Measurements from ENCODE around the gene FBXL7. TPM values are rescaled to one million over a fixed set of nuclear protein-coding genes. Genes with fewer than 3 reads are reported as not detected.

Gene FBXL7
- polyA plus RNA-seq, 3 donors, result not detected

DNA sequence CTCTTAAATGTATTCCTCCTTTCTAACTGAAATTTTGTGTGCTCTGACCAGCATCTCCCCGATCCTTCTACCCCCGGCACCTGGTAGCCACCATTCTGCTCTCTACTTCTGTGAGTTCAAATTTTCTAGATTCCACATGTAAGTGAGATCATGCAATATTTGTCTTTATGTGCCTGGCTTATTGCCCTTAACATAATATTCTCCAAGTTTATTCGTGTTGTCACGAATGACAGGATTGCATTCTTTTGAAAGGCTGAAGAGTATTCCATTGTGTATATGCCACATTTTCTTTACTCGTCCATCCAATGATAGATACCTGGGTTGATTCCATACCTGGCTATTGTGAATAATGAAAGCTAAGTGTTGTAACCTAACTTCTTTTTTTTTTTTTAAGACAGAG is 29.0 kb downstream of the FBXL7 start:
- H3K36me3 ChIP-seq (replicated peaks in 1 of 2; ENCODE audit: control insufficient read depth in 1 of 2, insufficient read depth in 2 of 2, low read length in 2 of 2), result no peaks in the 10 kb centered on the region
- H3K9me3 ChIP-seq (replicated peaks in 1 of 2; ENCODE audit: control insufficient read depth in 1 of 2, insufficient read depth in 1 of 2, low read length in 2 of 2), result peaks cover 0 to 8% of the 10 kb centered on the region in 2 donors
- WGBS (ENCODE audit: insufficient coverage), result 100% methylated on average over 1 of the region's 5 CpGs
- no peaks in the 10 kb centered on the region for H3K27me3 ChIP-seq (ENCODE audit: control insufficient read depth in 2 of 2, insufficient read depth in 2 of 2, low read length in 2 of 2)
- peaks cover 0 to 2% (median 0%) of the 10 kb centered on the region in 3 donors for H3K27me3 Mint-ChIP-seq (ENCODE audit: low read depth in 3 of 3)
- H3K4me3 ChIP-seq (replicated peaks in 1 of 3; ENCODE audit: low read depth in 2 of 3, low read length in 3 of 3), result no peak overlapping the region
- H3K9me3 Mint-ChIP-seq, result peaks cover 2 to 14% (median 6%) of the 10 kb centered on the region in 7 donors
- DNase-seq, result no peak
- H3K4me3 Mint-ChIP-seq, result no peak overlapping the region
- no peaks in the 10 kb centered on the region for H3K4me1 ChIP-seq (ENCODE audit: control insufficient read depth in 1 of 2, insufficient read depth in 2 of 2, low read length in 2 of 2)
- H3K36me3 Mint-ChIP-seq, result no peaks in the 10 kb centered on the region
- no peak for TF ChIP-seq CTCF (IDR thresholded peaks at IDR 0.05)
- no peak overlapping the region for H3K27ac ChIP-seq (ENCODE audit: low read depth in 1 of 2, low read length in 2 of 2)
- no peak overlapping the region for H3K27ac Mint-ChIP-seq
- H3K9ac ChIP-seq (ENCODE audit: insufficient read depth, low read length, poor library complexity, severe bottlenecking), result no peak overlapping the region
- H3K79me2 ChIP-seq (ENCODE audit: insufficient read depth, low read length), result no peaks in the 10 kb centered on the region
- H3K4me1 Mint-ChIP-seq, result no peaks in the 10 kb centered on the region
- H4K20me1 ChIP-seq (ENCODE audit: insufficient read depth, low read length), result no peaks in the 10 kb centered on the region
- no peak overlapping the region for H3K4me2 ChIP-seq (replicated peaks; ENCODE audit: extremely low read depth, low read length, poor library complexity, severe bottlenecking)
- no peak overlapping the region for H2AFZ ChIP-seq (ENCODE audit: insufficient read depth, low read depth, low read length, poor library complexity, severe bottlenecking)
- intact Hi-C loops (cut with micrococcal nuclease), result no loop called here

DNA sequence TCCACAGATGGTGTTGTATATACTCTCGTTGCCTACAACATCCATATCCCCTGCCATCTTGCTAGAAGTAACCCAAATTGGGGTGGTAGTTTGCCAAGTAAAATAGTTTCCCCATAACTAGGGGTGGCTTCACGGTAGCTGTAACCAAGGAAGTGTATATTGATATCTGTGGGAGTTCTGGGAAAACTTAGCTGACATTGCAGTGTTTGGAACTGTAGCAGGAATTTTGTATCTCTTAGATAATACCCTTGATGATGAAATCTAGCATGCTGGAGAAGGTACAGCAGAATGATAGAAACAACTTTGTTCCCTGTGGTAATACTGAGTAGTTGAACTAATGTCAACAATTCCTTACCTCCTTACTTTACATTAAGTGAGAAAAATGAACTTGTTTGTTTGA is 29.8 kb downstream of the FBXL7 start:
- H3K27ac Mint-ChIP-seq, result no peak overlapping the region
- Histone ChIP-seq H2AFZ (ENCODE audit: insufficient read depth, low read depth, low read length, poor library complexity, severe bottlenecking) (no peak overlapping the region), H3K4me1 (ENCODE audit: control insufficient read depth in 1 of 2, insufficient read depth in 2 of 2, low read length in 2 of 2) (no peaks in the 10 kb centered on the region), H3K79me2 (ENCODE audit: insufficient read depth, low read length) (no peaks in the 10 kb centered on the region), H3K36me3 (replicated peaks in 1 of 2; ENCODE audit: control insufficient read depth in 1 of 2, insufficient read depth in 2 of 2, low read length in 2 of 2) (no peaks in the 10 kb centered on the region), H3K9me3 (replicated peaks in 1 of 2; ENCODE audit: control insufficient read depth in 1 of 2, insufficient read depth in 1 of 2, low read length in 2 of 2) (peaks cover 3 to 7% of the 10 kb centered on the region in 2 donors), H3K4me3 (replicated peaks in 1 of 3; ENCODE audit: low read depth in 2 of 3, low read length in 3 of 3) (no peak overlapping the region), H3K27ac (ENCODE audit: low read depth in 1 of 2, low read length in 2 of 2) (no peak overlapping the region), H3K27me3 (ENCODE audit: control insufficient read depth in 2 of 2, insufficient read depth in 2 of 2, low read length in 2 of 2) (no peaks in the 10 kb centered on the region), H3K9ac (ENCODE audit: insufficient read depth, low read length, poor library complexity, severe bottlenecking) (no peak overlapping the region), H3K4me2 (replicated peaks; ENCODE audit: extremely low read depth, low read length, poor library complexity, severe bottlenecking) (no peak overlapping the region), H4K20me1 (ENCODE audit: insufficient read depth, low read length) (no peaks in the 10 kb centered on the region)
- no peak for DNase-seq
- no peaks in the 10 kb centered on the region for H3K36me3 Mint-ChIP-seq
- H3K4me3 Mint-ChIP-seq, result no peak overlapping the region
- 80% methylated on average over 1 of the region's 2 CpGs for WGBS (ENCODE audit: insufficient coverage)
- intact Hi-C loops (cut with micrococcal nuclease), result no loop called here
- peaks cover 2 to 14% (median 6%) of the 10 kb centered on the region in 7 donors for H3K9me3 Mint-ChIP-seq
- no peaks in the 10 kb centered on the region for H3K4me1 Mint-ChIP-seq
- H3K27me3 Mint-ChIP-seq (ENCODE audit: low read depth in 3 of 3), result peaks cover 0 to 2% (median 0%) of the 10 kb centered on the region in 3 donors
- TF ChIP-seq CTCF (IDR thresholded peaks at IDR 0.05), result no peak

Data from CD14-positive monocyte (primary cell).